DMS79 (cell line): ENCODE measurements around the gene SUCO.
"Not testable (repeated sequence)": the region's sequence is repeated elsewhere in the genome, so short reads cannot be mapped to it uniquely, and the experiment has no call there.

Source experiments
- DNase-seq: peaks from one replicate; lab custom pipeline; 2025; lab: John Stamatoyannopoulos, UW

SUCO gene

GRCh38 chr1:172532700-172533512, at the start of gene SUCO:
TSS of gene SUCO (plus strand) at chr1:172533150. CDS start at chr1:172533436, 286 bp downstream.
- peak; percentile 94 for DNase-seq

- no peak for DNase-seq
These were observed 49.5 kb upstream of the SUCO start for GRCh38 chr1:172483448-172483847.

GRCh38 chr1:172484252-172484651, 48.7 kb upstream of the SUCO start:
- DNase-seq: no peak

- no peak for DNase-seq
These were observed 47.3 kb upstream of the SUCO start for GRCh38 chr1:172485626-172486025.

GRCh38 chr1:172486805-172487454, 46.0 kb upstream of the SUCO start:
- DNase-seq: no peak

- DNase-seq: no peak
These were observed 45.4 kb upstream of the SUCO start for GRCh38 chr1:172487550-172487949.

GRCh38 chr1:172488393-172488792, 44.6 kb upstream of the SUCO start:
- no peak for DNase-seq

- no peak for DNase-seq
These were observed 43.1 kb upstream of the SUCO start for GRCh38 chr1:172489847-172490246.

GRCh38 chr1:172492421-172492820, 40.5 kb upstream of the SUCO start:
- DNase-seq: no peak

GRCh38 chr1:172494166-172494565, 38.8 kb upstream of the SUCO start:
- DNase-seq: no peak

GRCh38 chr1:172496127-172496526, 36.8 kb upstream of the SUCO start:
- DNase-seq: not testable (repeated sequence)

- no peak for DNase-seq
These were observed 36.3 kb upstream of the SUCO start for GRCh38 chr1:172496678-172497077.

- no peak for DNase-seq
These were observed 35.7 kb upstream of the SUCO start for GRCh38 chr1:172497230-172497629.

- no peak for DNase-seq
These were observed 34.1 kb upstream of the SUCO start for GRCh38 chr1:172498857-172499256.

GRCh38 chr1:172499636-172500141, 33.3 kb upstream of the SUCO start:
- no peak for DNase-seq

GRCh38 chr1:172500207-172500606, 32.7 kb upstream of the SUCO start:
- DNase-seq: no peak

GRCh38 chr1:172507741-172508140, 25.2 kb upstream of the SUCO start:
- no peak for DNase-seq

GRCh38 chr1:172510479-172510878, 22.5 kb upstream of the SUCO start:
- DNase-seq: no peak

GRCh38 chr1:172512591-172512990, 20.4 kb upstream of the SUCO start:
- no peak for DNase-seq

GRCh38 chr1:172513479-172513878, 19.5 kb upstream of the SUCO start:
- DNase-seq: no peak

GRCh38 chr1:172514108-172514507, 18.8 kb upstream of the SUCO start:
- no peak for DNase-seq

- DNase-seq: no peak
These were observed 17.5 kb upstream of the SUCO start for GRCh38 chr1:172515436-172515835.

GRCh38 chr1:172515927-172516326, 17.0 kb upstream of the SUCO start:
- no peak for DNase-seq
